TTC549 (cell line): ENCODE measurements around the gene ZNF778.
"Not testable (repeated sequence)": the region's sequence is repeated elsewhere in the genome, so short reads cannot be mapped to it uniquely, and the experiment has no call there.

Source experiments
- FAIRE-seq: peaks from 2 replicates; lab custom pipeline; 2012; peaks lifted over from hg19 to GRCh38; lab: Jason Lieb, UNC

Gene ZNF778

DNA sequence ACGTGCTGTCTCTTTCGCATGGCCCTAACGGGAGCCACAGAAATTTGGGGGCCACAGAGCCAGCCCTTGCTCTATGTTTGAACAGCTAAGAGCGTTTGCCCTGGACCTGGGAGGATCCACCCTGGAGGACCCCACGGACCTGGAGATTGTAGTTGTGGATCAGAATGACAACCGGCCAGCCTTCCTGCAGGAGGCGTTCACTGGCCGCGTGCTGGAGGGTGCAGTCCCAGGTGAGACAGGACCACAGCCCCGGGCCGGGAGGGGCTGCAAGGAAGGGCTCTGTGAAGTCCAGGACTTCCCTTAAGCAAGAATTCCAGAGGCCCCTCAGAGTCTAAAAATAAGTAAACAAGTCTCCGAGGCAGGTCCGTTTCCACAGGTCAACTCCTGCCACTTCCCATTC, 34.0 kb upstream of the ZNF778 start:
- FAIRE-seq, result no peak

DNA sequence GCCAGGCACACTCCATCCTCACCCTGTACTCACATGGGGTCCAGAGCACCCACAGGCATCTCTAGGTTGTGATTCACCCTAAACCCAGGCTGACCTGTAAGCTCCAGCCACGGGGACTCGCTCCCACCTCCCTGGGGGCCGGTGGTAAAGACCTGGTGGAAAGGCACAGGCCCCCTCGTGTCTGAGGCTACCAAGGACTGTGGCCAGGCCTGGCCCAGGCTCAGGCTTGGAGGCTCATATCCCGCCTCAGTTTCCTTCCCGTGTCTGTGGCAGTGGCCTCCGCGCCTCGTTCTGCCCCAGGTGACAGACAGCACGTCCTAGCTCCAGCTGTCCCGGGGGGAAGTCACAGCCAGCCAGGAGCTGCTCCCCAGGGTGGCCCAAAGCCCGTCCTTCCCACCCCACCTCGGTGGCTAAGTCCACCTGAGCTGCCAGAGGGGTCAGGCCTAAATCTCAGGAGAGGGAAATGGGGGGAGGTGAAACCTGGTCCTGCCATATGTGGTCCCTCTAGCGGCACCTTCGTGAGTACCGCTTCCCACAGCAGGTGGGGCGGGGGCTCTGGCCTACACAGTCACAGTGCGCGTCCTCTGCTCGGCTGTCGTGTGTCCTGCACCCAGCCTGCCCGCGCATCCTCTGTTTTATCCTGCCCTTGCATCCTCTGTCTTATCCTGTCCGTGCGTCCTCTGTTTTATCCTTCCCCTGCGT, 33.4 kb upstream of the ZNF778 start:
- FAIRE-seq, result no peak

DNA sequence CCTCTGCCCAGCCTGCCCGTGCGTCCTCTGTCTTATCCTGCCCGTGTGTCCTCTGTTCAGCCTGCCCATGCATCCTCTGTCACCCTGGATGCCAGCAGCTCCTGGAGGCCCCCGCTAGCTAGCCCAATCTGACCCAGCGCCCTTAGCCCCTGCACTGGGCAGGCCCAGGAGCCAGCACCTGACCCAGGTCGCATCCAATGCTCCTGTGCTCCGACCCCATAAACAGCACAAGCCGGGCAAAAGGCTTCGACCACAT, 32.9 kb upstream of the ZNF778 start:
- FAIRE-seq, result no peak

DNA sequence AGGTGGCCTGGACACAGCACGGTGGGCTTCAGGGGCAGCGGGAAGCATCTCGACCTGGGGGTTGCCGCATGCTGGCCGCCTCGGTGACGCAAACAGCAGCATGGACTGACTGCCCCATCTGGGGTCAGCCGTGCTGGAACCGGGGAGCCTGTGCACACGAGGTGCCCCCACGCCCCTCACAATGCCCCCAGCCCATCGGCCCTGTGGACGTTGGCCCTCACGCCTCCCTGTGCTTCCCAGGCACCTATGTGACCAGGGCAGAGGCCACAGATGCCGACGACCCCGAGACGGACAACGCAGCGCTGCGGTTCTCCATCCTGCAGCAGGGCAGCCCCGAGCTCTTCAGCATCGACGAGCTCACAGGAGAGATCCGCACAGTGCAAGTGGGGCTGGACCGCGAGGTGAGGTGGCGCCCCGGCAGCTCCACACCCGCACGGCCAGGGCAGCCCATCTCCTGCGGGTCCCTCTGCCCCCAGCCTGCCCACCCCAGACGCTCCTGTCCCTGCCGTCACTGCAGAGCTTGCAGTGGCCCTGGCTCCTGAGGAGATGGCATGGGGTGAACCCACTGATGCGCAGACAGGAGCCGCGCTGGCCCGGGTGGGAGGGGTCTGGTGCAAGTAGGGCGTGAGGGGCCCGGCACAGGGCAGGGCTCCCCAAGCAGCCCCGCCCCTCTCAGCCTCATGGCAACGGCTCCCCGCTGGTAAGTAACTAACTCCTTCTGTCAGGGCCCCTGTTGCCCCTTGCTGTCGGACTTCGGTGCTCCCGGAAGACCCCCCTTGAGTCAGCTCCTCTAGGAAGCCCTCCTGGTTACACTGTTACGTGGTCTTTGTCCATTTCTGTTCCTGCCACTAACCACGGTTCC, 32.3 kb upstream of the ZNF778 start:
- no peak for FAIRE-seq

DNA sequence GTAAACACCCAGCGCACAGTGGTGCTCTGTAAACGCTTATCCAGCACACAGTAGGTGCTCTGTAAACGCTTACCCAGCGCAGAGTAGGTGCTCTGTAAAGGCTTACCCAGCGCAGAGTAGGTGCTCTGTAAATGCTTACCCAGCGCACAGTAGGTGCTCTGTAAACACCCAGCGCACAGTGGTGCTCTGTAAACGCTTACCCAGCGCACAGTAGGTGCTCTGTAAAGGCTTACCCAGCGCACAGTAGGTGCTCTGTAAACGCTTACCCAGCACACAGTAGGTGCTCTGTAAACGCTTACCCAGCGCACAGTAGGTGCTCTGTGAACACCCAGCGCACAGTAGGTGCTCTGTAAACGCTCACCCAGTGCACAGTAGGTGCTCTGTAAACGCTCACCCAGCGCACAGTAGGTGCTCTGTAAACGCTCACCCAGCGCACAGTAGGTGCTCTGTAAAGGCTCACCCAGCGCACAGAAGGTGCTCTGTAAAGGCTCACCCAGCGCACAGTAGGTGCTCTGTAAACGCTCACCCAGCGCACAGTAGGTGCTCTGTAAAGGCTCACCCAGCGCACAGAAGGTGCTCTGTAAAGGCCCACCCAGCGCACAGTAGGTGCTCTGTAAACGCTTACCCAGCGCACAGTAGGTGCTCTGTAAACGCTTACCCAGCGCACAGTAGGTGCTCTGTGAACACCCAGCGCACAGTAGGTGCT, 31.5 kb upstream of the ZNF778 start:
- not testable (repeated sequence) for FAIRE-seq

DNA sequence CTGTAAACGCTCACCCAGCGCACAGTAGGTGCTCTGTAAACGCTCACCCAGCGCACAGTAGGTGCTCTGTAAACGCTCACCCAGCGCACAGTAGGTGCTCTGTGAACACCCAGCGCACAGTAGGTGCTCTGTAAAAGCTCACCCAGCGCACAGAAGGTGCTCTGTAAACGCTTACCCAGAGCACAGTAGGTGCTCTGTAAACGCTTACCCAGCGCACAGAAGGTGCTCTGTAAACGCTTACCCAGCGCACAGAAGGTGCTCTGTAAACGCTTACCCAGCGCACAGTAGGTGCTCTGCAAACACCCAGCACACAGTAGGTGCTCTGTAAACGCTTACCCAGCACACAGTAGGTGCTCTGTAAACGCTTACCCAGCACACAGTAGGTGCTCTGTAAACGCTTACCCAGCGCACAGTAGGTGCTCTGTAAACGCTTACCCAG, 30.9 kb upstream of the ZNF778 start:
- not testable (repeated sequence) for FAIRE-seq

DNA sequence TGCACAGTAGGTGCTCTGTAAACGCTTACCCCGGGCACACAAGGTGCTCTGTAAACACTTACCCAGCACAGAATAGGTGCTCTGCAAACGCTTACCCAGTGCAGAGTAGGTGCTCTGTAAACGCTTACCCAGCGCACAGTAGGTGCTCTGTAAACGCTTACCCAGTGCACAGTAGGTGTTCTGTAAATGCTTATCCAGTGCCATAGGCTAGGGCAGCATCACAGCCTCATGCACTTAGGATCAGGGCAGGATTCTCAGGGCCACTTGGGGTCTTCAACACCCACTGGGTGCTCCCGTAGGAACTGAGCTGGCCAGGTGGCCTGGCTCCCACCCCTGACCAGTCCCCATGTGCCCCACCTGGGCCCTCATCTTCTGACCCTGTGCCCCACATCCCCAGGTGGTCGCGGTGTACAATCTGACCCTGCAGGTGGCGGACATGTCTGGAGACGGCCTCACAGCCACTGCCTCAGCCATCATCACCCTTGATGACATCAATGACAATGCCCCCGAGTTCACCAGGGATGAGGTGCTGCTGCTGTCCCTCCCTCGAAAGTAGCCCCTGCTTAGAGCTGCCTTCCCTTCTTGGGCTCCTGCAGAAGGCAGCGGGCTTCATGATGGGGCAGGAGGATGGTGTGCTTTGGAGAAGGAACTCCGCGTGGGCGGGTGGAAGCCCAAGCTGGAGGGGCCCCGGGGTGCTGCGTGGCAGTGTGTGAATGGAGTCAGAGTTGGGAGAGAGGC, 30.3 kb upstream of the ZNF778 start:
- no peak for FAIRE-seq

DNA sequence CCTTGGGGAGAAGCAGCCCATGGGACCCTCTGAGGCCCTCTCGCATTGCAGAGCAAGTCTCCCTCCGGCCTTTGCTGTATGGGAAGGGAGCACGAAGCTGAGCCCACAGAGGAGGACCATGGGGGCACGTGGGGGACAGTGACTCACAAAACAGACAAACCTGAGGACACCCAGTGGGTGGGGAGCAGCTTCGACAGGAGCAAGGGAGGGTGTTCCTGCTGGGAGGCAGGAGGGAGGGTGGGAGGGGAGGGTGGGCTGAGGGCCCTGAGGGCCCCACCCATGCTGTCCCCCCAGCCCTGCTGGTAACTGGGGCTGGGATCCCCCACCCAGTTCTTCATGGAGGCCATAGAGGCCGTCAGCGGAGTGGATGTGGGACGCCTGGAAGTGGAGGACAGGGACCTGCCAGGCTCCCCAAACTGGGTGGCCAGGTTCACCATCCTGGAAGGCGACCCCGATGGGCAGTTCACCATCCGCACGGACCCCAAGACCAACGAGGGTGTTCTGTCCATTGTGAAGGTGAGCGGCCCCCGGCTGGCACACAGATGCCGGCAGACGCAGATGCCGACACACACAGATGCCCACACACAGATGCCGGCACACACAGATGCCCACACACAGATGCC, 29.6 kb upstream of the ZNF778 start:
- no peak for FAIRE-seq

DNA sequence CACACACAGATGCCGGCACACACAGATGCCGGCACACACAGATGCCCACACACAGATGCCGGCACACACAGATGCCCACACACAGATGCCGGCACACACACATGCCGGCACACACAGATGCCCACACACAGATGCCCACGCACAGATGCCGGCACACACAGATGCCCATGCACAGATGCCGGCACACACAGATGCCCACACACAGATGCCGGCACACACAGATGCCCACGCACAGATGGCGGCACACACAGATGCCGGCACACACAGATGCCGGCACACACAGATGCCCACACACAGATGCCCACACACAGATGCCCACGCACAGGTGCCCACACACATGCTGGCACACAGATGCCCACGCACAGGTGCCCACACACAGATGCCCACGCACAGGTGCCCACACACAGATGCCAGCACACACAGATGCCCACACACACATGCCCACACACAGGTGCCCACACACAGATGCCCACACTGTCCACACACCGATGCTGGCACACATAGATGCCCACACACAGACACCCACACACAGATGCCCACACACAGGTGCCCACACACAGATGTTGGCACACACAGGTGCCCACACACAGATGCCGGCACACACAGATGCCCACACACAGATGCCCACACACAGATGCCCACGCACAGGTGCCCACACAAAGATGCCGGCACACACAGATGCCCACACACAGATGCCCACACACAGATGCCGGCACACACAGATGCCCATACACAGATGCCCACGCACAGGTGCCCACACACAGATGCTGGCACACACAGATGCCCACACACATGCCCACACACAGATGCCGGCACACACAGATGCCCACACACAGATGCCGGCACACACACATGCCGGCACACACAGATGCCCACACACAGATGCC, 28.8 kb upstream of the ZNF778 start:
- not testable (repeated sequence) for FAIRE-seq

DNA sequence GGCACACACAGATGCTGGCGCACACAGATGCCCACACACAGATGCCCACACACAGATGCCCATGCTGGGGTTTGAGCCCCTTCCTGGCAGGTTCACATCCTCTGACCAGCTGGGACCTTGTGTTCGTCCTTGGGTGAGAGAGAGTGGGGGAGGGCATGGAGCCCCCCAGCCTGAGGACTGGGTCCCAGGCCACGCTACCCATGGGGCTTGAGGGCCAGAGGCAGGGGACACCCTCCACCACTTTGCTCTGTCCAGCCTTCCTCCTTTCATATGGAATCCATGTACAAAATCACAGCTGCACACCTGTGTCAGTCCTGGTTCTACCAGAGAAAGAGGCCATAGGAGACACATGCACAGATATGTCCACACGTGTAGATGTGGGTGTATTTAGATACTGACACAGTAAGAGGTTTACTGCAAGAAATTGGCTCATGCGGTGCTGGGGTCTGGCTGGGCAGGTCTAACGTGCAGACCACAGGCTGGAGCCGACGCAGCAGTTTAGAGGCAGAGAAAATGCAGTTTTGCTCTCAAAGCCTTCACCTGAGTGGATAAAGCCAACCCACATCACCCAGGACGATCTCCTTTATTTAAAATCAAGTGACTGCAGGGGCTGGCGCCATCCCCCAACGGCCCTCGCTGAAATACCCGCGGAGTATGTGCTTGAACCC, 28.0 kb upstream of the ZNF778 start:
- FAIRE-seq, result no peak

DNA sequence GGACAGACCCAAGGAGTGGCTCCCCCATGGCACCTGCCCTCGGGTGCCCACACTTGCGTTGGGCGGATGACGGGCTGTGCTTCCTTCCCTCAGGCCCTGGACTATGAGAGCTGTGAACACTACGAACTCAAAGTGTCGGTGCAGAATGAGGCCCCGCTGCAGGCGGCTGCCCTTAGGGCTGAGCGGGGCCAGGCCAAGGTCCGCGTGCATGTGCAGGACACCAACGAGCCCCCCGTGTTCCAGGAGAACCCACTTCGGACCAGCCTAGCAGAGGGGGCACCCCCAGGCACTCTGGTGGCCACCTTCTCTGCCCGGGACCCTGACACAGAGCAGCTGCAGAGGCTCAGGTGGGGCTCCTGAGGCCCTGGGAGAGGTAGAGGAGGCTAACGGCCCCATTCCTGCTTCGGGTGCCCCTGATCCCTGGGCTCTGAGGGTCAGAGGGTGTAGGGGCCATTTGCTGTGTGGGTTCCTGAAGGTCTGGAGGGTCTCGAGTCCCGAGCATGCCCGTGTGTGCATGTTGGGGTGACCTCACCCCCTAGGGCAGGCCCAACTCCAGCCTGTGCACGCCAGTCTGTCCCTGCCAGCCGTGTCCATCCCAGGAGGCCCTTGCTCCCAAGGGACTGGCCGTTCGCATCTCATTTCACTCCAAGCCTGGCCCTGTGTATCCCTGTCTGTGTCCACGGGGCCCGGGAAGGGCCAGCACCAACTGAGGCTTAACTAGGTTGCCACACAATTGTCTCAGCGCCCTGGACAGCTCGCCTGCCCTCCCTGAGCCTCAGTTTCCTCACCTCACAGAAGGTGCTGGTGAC, 27.1 kb upstream of the ZNF778 start:
- FAIRE-seq, result no peak

DNA sequence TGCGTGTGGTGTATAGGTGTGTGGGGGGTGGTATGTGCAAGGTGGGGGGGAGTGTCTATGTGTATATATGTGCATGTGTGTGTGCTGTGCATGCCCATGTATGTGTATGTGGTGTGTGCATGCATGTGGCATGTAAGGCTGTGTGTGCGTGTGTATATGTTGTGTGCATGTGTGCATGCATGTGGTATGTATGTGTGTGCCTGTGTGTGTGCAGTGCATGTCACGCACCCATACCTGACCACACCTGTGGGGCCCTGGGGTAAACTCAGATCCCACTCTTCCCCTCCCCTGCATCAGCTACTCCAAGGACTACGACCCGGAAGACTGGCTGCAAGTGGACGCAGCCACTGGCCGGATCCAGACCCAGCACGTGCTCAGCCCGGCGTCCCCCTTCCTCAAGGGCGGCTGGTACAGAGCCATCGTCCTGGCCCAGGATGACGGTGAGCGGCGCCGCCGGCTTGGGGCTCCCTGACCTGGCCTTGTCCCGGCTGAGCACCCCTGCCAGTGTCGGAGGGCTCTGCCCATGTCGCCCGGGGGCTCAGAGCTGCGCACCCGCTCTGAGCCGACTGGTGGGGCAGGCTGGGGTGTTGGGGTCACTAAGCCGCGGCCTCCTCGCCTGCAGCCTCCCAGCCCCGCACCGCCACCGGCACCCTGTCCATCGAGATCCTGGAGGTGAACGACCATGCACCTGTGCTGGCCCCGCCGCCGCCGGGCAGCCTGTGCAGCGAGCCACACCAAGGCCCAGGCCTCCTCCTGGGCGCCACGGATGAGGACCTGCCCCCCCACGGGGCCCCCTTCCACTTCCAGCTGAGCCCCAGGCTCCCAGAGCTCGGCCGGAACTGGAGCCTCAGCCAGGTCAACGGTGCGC, 26.2 kb upstream of the ZNF778 start:
- FAIRE-seq, result no peak

DNA sequence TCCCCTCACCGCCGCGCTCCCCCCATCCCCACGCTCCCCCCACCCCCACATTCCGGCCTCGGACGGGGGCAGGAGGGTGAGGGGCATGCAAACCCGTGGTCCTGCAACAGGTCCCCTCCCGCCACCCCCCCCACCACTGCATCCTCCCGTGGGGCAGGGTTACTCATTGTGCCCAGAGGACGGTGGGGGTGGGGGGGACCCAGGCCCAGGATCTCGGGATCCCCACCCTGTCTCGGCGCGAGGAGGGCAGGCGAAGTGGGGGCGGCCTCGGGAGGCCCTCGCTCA, 25.7 kb upstream of the ZNF778 start:
- no peak for FAIRE-seq

DNA sequence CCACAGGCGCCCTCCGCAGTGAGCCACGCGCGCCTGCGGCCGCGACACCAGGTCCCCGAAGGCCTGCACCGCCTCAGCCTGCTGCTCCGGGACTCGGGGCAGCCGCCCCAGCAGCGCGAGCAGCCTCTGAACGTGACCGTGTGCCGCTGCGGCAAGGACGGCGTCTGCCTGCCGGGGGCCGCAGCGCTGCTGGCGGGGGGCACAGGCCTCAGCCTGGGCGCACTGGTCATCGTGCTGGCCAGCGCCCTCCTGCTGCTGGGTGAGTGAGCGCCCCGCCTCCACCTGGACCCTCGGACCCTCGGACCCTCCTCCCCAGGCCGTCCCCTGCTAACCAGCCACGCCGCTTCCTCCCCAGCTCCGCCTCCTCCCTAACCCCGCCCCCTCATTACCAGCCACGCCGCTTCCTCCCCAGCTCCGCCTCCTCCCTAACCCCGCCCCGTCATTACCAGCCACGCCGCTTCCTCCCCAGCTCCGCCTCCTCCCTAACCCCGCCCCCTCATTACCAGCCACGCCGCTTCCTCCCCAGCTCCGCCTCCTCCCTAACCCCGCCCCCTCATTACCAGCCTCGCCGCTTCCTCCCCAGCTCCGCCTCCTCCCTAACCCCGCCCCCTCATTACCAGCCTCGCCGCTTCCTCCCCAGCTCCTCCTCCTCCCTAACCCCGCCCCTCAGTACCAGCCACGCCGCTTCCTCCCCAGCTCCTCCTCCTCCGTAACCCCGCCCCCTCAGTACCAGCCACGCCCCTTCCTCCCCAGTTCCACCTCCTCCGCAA, 25.1 kb upstream of the ZNF778 start:
- not testable (repeated sequence) for FAIRE-seq

DNA sequence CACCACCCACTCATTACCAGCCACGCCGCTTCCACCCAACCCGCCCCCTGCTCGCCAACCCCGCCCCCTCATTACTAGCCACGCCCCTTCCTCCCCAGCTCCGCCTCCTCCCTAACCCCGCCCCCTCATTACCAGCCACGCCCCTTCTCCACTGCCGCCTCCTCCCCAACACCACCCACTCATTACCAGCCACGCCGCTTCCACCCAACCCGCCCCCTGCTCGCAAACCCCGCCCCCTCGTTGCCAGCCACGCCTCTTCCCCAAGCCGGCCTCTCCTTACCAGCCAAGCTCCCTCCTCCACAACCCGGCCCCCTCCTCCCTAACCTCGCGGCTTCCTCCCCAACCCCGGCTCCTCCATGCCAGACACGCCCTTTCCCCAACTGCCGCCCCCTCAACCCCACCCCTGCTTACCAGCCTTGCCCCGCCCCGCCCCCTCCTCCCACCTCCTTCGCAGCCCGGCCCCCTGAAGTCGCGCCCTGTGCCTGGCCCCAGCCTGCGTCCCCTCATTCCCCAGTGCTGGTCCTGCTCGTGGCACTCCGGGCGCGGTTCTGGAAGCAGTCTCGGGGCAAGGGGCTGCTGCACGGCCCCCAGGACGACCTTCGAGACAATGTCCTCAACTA, 24.4 kb upstream of the ZNF778 start:
- FAIRE-seq, result no peak

DNA sequence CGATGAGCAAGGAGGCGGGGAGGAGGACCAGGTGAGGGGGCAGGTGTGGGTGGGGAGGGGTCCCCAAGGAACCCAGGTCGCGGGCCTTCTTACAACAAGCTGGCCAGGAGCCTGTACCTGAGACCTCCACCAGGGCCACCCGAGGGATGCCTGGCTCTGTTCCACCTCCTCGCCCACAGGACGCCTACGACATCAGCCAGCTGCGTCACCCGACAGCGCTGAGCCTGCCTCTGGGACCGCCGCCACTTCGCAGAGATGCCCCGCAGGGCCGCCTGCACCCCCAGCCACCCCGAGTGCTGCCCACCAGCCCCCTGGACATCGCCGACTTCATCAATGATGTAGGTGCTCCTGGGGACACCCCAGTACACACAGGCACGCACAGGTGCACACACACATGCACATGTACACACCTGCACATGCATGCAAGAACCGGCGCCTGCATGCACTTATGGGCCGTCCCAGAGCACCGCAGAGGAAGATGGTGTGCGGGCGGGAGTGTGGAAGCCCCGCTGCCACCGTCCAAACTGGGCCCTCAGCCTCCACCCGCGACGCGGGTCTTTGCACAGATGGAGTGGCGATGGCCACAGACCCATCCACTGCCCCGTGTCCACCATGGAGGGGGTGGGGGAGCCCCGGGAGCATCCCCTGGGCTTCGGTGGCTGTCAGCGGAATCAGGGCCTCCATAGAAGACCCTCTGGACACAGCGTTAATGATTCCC, 23.8 kb upstream of the ZNF778 start:
- no peak for FAIRE-seq
